HepG2 (cell line): ENCODE measurements around the gene S100A5. TPM values are rescaled to one million over a fixed set of nuclear protein-coding genes. Genes with fewer than 3 reads are reported as not detected.

ENCODE experiments used
- ATF1 ChIP-seq: IDR thresholded peaks from 2 replicates; pipeline ENCODE4 v1.6.1; 2016; ENCODE audit warnings: mild to moderate bottlenecking, control low read depth
- BCLAF1 ChIP-seq: fragments of 450-650 bp; IDR thresholded peaks from 2 replicates; pipeline ENCODE4 v1.6.1; 2017; ENCODE audit warnings: mild to moderate bottlenecking
- BORCS8-MEF2B ChIP-seq: sonication (generic); formaldehyde crosslinking; IDR thresholded peaks from 2 replicates; pipeline ENCODE4 v1.8.0; 2022; ENCODE audit warnings: mild to moderate bottlenecking, missing genetic modification reagents
- CENPBD1 ChIP-seq: sonication (generic); formaldehyde crosslinking; IDR thresholded peaks from 2 replicates; pipeline ENCODE4 v1.8.0; 2022; ENCODE audit warnings: missing genetic modification reagents, low read depth, mild to moderate bottlenecking, borderline replicate concordance
- GATAD1 ChIP-seq: IDR thresholded peaks from 2 replicates; pipeline ENCODE4 v1.6.1; 2016; ENCODE audit warnings: missing genetic modification reagents, missing compliant biosample characterization
- HNF4A ChIP-seq: sonication (generic); formaldehyde crosslinking; IDR thresholded peaks from 2 replicates; pipeline ENCODE4 v1.4.0; 2020; ENCODE audit warnings: missing genetic modification reagents
- HOMEZ ChIP-seq: IDR thresholded peaks from 2 replicates; pipeline ENCODE4 v1.6.1; 2016; ENCODE audit warnings: low read depth
- IKZF1 ChIP-seq: fragments of 450-650 bp; IDR thresholded peaks from 2 replicates; pipeline ENCODE4 v1.7.1; 2016
- KLF11 ChIP-seq: IDR thresholded peaks from 2 replicates; pipeline ENCODE4 v1.6.1; 2016; ENCODE audit warnings: missing compliant biosample characterization
- KMT2A ChIP-seq: sonication (generic); formaldehyde crosslinking; IDR thresholded peaks from 2 replicates; pipeline ENCODE4 v1.4.0; 2020; ENCODE audit warnings: missing genetic modification reagents
- MIER2 ChIP-seq: IDR thresholded peaks from 2 replicates; pipeline ENCODE4 v1.6.1; 2016; ENCODE audit warnings: missing biosample characterization, missing genetic modification reagents
- MIER3 ChIP-seq: IDR thresholded peaks from 2 replicates; pipeline ENCODE4 v1.6.1; 2016; ENCODE audit warnings: missing compliant biosample characterization, borderline replicate concordance
- MLLT10 ChIP-seq: sonication (generic); formaldehyde crosslinking; IDR thresholded peaks from 2 replicates; pipeline ENCODE4 v1.4.0; 2020; ENCODE audit warnings: missing genetic modification reagents
- PREB ChIP-seq: sonication (generic); formaldehyde crosslinking; IDR thresholded peaks from 2 replicates; pipeline ENCODE4 v1.4.0; 2020; ENCODE audit warnings: missing genetic modification reagents
- REXO4 ChIP-seq: sonication (generic); formaldehyde crosslinking; IDR thresholded peaks from 2 replicates; pipeline ENCODE4 v1.8.0; 2022; ENCODE audit warnings: missing genetic modification reagents, mild to moderate bottlenecking, borderline replicate concordance
- TFAP4 ChIP-seq: sonication (generic); IDR thresholded peaks from 2 replicates; pipeline ENCODE4 v1.6.1; 2016; ENCODE audit warnings: low read depth, borderline replicate concordance
- USF2 ChIP-seq, 2 experiments: sonication (generic) in 1 of 2; formaldehyde crosslinking in 1 of 2; IDR thresholded peaks; 2 replicates each; pipeline versions ENCODE4 v1.5.1 to v1.6.1; 2011 to 2020; ENCODE audit warnings: borderline replicate concordance in 1 of 2, low read depth in 1 of 2, low read length in 1 of 2, mild to moderate bottlenecking in 1 of 2, missing genetic modification reagents in 1 of 2, moderate library complexity in 1 of 2
- ZFAT ChIP-seq: sonication (generic); formaldehyde crosslinking; conservative IDR thresholded peaks from 2 replicates; pipeline ENCODE4 v1.8.1; 2023; ENCODE audit warnings: missing genetic modification reagents, inconsistent platforms
- ZNF556 ChIP-seq: sonication (generic); formaldehyde crosslinking; IDR thresholded peaks from 2 replicates; pipeline ENCODE4 v1.4.0; 2020; ENCODE audit warnings: mild to moderate bottlenecking, missing genetic modification reagents, borderline replicate concordance
- ZNF891 ChIP-seq: sonication (generic); formaldehyde crosslinking; IDR thresholded peaks from 2 replicates; pipeline ENCODE4 v1.5.0; 2020; ENCODE audit warnings: mild to moderate bottlenecking, missing genetic modification reagents
- polyA plus RNA-seq, 8 experiments: library from polyadenylated mRNA; depleted of rRNA in 3 of 8; stranded (reverse) in 7 of 8; unstranded in 1 of 8; fragments of >200 nt; fragmentation: Illumina TruSeq in 4 of 8; extraction: Trizol in 4 of 8; gene quantifications; 2 replicates each; pipeline versions ENCODE4 v1.2.1 to v1.2.3, GENCODE V29; 2011 to 2016; ENCODE audit warnings: low read depth in 4 of 8, missing spikeins in 1 of 8, mixed read lengths in 1 of 8; ENCODE audit not compliant: insufficient read depth in 1 of 8
- total RNA-seq, 5 experiments: library from RNA; depleted of rRNA; stranded (reverse); fragments of >200 nt; fragmentation: Illumina TruSeq; extraction: Trizol; gene quantifications; 2 replicates each; pipeline ENCODE4 v1.2.3, GENCODE V29; 2016; ENCODE audit warnings: low read depth in 1 of 5

S100A5 gene
- total and polyA plus RNA-seq, 2 of the 13 experiments (the other 11 are each of a cell fraction or from before 2014, with no cell fraction given): not detected

GRCh38 chr1:153568367-153569099 is 27.8 kb upstream of the S100A5 start (continued):
- TF ChIP-seq IKZF1: no peak
- TF ChIP-seq HNF4A (CRISPR knock-in tag): no peak
- no peak for TF ChIP-seq ZFAT
- TF ChIP-seq MIER3 (CRISPR knock-in tag): peak; percentile 35; the same call in 1 of the 2 replicates
- TF ChIP-seq BCLAF1: no peak
- TF ChIP-seq HOMEZ (CRISPR knock-in tag): no peak; the same call in 1 of the 2 replicates
- peak; percentile 52; the same call in 1 of the 2 replicates for TF ChIP-seq ZNF891
- TF ChIP-seq PREB (CRISPR knock-in tag): no peak
- TF ChIP-seq ATF1 (CRISPR knock-in tag): no peak
- TF ChIP-seq MIER2 (CRISPR knock-in tag): 0 out of 2 replicates have a peak, but pooled peaks have one; percentile 59
- peak; percentile 45; the same call in 1 of the 2 replicates for TF ChIP-seq KMT2A (CRISPR knock-in tag)
- TF ChIP-seq TFAP4: 0 out of 2 replicates have a peak, but pooled peaks have one; percentile 40
- TF ChIP-seq REXO4 (CRISPR knock-in tag): no peak
- no peak for TF ChIP-seq MLLT10 (CRISPR knock-in tag)
- TF ChIP-seq GATAD1 (CRISPR knock-in tag): peak; percentile 58
- no peak for TF ChIP-seq USF2 (IDR thresholded peaks at IDR 0.05; ENCODE audit: low read depth, low read length)
- TF ChIP-seq USF2 (CRISPR knock-in tag; IDR thresholded peaks at IDR 0.05; ENCODE audit: borderline replicate concordance): no peak
- no peak for TF ChIP-seq CENPBD1 (CRISPR knock-in tag)
- TF ChIP-seq ZNF556 (CRISPR knock-in tag): 0 out of 2 replicates have a peak, but pooled peaks have one; percentile 39
- TF ChIP-seq KLF11 (CRISPR knock-in tag): 0 out of 2 replicates have a peak, but pooled peaks have one; percentile 29
- TF ChIP-seq BORCS8-MEF2B (CRISPR knock-in tag): peak; percentile 48; the same call in 1 of the 2 replicates
